Uterus (tissue), 4 donors: ENCODE results near the gene RIPOR1. TPM values are rescaled to one million over a fixed set of nuclear protein-coding genes. Genes with fewer than 3 reads are reported as not detected.

ENCODE experiments used
- DNase-seq, 2 donors: peaks; one replicate each; pipeline ENCODE4 v3.0.0-alpha.2; 2019 to 2020
- H3K27ac ChIP-seq, 2 donors: fragments of 200-600 bp; sonication (generic); 1 replicate in 1 of 2; 2 replicates in 1 of 2; pipeline ENCODE4 v1.5.1; 2016 to 2018
- H3K27me3 ChIP-seq, 2 donors: fragments of 200-600 bp; sonication (generic); one replicate each; pipeline ENCODE4 v1.5.1; 2018 to 2019; ENCODE audit warnings: control low read depth in 1 of 2
- H3K36me3 ChIP-seq, 2 donors: fragments of 200-600 bp; sonication (generic); one replicate each; pipeline ENCODE4 v1.5.1; 2019; ENCODE audit warnings: control low read depth in 1 of 2
- H3K4me1 ChIP-seq, 2 donors: fragments of 200-600 bp; sonication (generic); one replicate each; pipeline ENCODE4 v1.5.1; 2018 to 2019; ENCODE audit warnings: control low read depth in 1 of 2
- H3K4me3 ChIP-seq, 2 donors: fragments of 200-600 bp; sonication (generic); 1 replicate in 1 of 2; 2 replicates in 1 of 2; pipeline ENCODE4 v1.5.1; 2018 to 2019; ENCODE audit warnings: mild to moderate bottlenecking in 1 of 2
- H3K9me3 ChIP-seq, 2 donors: fragments of 200-600 bp; sonication (generic); one replicate each; pipeline ENCODE4 v1.5.1; 2019; ENCODE audit warnings: control low read depth in 1 of 2
- POLR2A ChIP-seq, 2 donors: fragments of 450-650 bp; IDR thresholded peaks; one replicate each; pipeline ENCODE4 v1.6.1; 2016; ENCODE audit warnings: antibody characterized with exemption in 2 of 2, mild to moderate bottlenecking in 1 of 2, moderate library complexity in 1 of 2
- intact Hi-C: fragments of 100-400 bp; cut with DNase I; formaldehyde crosslinking; loops from one replicate; pipeline ENCODE4 v1.15.1; 2023; ENCODE audit warnings: low total_unique reads
- total RNA-seq, 4 donors: library from RNA; depleted of rRNA in 3 of 4; stranded (reverse); fragments of >200 nt in 3 of 4; gene quantifications; one replicate each; pipeline versions ENCODE4 v1.1.0 to v1.2.4, GENCODE V29; 2014 to 2023
- TF ChIP-seq, protein P1 (sequence below), 4 experiments: fragments of 200-600 bp in 2 of 4; fragments of 450-650 bp in 2 of 4; sonication (generic) in 2 of 4; IDR thresholded peaks; one replicate each; pipeline ENCODE4 v1.5.1; 2016 to 2019; ENCODE audit warnings: antibody characterized with exemption in 4 of 4, mild to moderate bottlenecking in 2 of 4, moderate library complexity in 1 of 4
- donor health status: DM: yes; HTN: yes; CAD: no.

The RIPOR1 gene
- total RNA-seq, 4 donors from 2014 or later: 48.2 to 137 (median 57.4) TPM

DNA sequence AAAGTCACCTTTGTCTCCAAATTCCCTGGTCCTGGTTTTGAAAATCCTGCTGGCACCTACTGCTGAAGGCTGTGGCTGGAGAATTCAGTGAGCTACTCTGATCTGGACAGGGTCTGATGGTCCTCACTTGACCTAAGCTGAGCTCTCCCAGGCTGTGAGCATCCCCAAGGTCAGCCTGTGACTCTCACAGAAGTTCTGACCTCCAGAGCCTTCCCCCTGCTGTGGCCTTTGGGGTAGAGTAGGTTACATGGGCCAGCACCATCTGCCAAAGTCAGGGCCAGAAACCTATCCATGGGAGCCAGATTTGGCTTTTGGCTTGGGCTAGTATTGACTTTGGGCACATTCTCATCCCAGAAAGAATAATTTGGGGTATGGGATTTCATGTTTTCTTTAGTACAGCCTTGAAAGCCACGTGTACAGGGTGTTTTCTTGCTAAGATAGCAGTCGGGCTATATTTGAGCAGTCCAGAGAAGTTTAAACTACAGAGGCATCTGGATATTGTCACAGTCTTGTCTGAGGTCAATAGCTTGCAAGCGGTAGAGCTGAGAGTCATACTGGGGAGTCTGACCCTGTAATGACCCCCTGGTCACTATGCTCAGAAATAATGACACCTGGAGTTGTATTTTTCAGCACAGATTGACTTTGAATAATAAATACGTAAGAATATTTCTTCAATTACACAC lies 39.1 kb upstream of the RIPOR1 start:
- peak overlapping the region; percentile 40 to 56 for H3K27ac ChIP-seq
- no peak overlapping the region for H3K4me3 ChIP-seq
- intact Hi-C loops: no loop called here
- H3K27me3 ChIP-seq: no peaks in the 10 kb centered on the region
- TF ChIP-seq POLR2A (IDR thresholded peaks at IDR 0.05): no peak
- no peaks in the 10 kb centered on the region for H3K9me3 ChIP-seq
- H3K36me3 ChIP-seq: no peaks in the 10 kb centered on the region
- no peaks in the 10 kb centered on the region for H3K4me1 ChIP-seq
- no peak for DNase-seq

GRCh38 chr16:67490335-67491096 lies 38.1 kb upstream of the RIPOR1 start:
- peak overlapping the region in 1 of 2 donors; percentile 56 for H3K27ac ChIP-seq
- TF ChIP-seq, protein P1, sequence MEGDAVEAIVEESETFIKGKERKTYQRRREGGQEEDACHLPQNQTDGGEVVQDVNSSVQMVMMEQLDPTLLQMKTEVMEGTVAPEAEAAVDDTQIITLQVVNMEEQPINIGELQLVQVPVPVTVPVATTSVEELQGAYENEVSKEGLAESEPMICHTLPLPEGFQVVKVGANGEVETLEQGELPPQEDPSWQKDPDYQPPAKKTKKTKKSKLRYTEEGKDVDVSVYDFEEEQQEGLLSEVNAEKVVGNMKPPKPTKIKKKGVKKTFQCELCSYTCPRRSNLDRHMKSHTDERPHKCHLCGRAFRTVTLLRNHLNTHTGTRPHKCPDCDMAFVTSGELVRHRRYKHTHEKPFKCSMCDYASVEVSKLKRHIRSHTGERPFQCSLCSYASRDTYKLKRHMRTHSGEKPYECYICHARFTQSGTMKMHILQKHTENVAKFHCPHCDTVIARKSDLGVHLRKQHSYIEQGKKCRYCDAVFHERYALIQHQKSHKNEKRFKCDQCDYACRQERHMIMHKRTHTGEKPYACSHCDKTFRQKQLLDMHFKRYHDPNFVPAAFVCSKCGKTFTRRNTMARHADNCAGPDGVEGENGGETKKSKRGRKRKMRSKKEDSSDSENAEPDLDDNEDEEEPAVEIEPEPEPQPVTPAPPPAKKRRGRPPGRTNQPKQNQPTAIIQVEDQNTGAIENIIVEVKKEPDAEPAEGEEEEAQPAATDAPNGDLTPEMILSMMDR (IDR thresholded peaks at IDR 0.05): no peak
- TF ChIP-seq POLR2A (IDR thresholded peaks at IDR 0.05): no peak
- no peaks in the 10 kb centered on the region for H3K9me3 ChIP-seq
- H3K27me3 ChIP-seq: no peaks in the 10 kb centered on the region
- H3K4me1 ChIP-seq: no peaks in the 10 kb centered on the region
- intact Hi-C loops: no loop called here
- no peak for DNase-seq
- H3K36me3 ChIP-seq: no peaks in the 10 kb centered on the region
- H3K4me3 ChIP-seq: no peak overlapping the region

DNA sequence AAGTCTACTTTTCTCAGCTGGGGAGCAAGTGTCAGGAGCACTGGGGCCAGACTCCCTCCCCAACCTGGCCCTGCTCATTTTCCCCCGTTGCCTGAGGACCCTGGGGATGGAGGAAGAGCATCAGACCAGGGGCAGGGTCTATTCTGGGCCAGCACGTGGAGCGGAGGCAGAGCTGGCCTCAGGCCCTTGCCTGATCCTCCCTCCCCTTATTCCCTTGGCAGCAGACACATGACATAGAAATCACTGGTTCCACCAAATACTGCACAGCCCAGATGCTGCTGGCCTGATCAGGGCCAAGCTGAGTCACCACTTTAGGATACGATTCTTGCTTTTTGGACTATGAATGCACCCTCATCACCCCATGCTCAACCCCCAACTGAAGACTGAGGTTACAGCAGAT lies 29.5 kb upstream of the RIPOR1 start:
- H3K4me3 ChIP-seq: no peak overlapping the region
- peak overlapping the region; percentile 54 to 60 for H3K27ac ChIP-seq
- intact Hi-C loops: no loop called here
- no peaks in the 10 kb centered on the region for H3K36me3 ChIP-seq
- no peaks in the 10 kb centered on the region for H3K4me1 ChIP-seq
- TF ChIP-seq, protein P1 (IDR thresholded peaks at IDR 0.05): no peak
- TF ChIP-seq POLR2A (IDR thresholded peaks at IDR 0.05): no peak
- peak in 1 of 2 donors; percentile 70 for DNase-seq
- H3K27me3 ChIP-seq: no peaks in the 10 kb centered on the region
- no peaks in the 10 kb centered on the region for H3K9me3 ChIP-seq

- no peak for DNase-seq
- Histone ChIP-seq H3K36me3 (no peaks in the 10 kb centered on the region), H3K27me3 (no peaks in the 10 kb centered on the region), H3K9me3 (no peaks in the 10 kb centered on the region), H3K4me1 (no peaks in the 10 kb centered on the region), H3K27ac (peak overlapping the region in 1 of 2 donors; percentile 49), H3K4me3 (no peak overlapping the region)
- TF ChIP-seq, protein P1 (IDR thresholded peaks at IDR 0.05): no peak
- TF ChIP-seq POLR2A (IDR thresholded peaks at IDR 0.05): no peak
- intact Hi-C loops: no loop called here
Observed at GRCh38 chr16:67504031-67505021, 24.3 kb upstream of the RIPOR1 start.

DNA sequence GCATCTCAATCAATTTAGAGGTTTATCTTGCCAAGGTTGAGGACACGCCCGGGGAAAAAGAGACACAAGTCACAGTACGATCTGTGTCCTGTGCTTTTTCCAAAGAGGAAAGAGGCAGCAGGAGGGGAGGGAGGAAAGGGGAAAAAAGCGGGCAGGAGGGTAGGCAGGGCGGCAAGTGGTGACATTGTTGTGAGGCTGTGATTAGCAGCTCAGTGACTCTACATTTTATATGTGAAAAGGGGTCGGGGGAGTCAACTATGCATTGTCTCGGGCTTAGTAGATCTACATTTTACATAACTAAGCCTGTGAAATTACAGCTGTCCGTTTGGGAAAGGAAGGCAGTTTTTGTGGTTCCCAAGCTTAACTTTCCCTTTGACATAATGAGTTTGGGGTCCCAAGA lies 22.2 kb upstream of the RIPOR1 start:
- H3K36me3 ChIP-seq: no peaks in the 10 kb centered on the region
- H3K27ac ChIP-seq: no peak overlapping the region
- no peaks in the 10 kb centered on the region for H3K9me3 ChIP-seq
- no peak for TF ChIP-seq POLR2A (IDR thresholded peaks at IDR 0.05)
- TF ChIP-seq, protein P1 (IDR thresholded peaks at IDR 0.05): no peak
- intact Hi-C loops: no loop called here
- DNase-seq: no peak
- no peaks in the 10 kb centered on the region for H3K27me3 ChIP-seq
- no peaks in the 10 kb centered on the region for H3K4me1 ChIP-seq
- no peak overlapping the region for H3K4me3 ChIP-seq
